HG02885 (cell line): ENCODE measurements around the gene IQGAP1.
"Not testable (repeated sequence)": the region's sequence is repeated elsewhere in the genome, so short reads cannot be mapped to it uniquely, and the experiment has no call there.

Experiments
- ATAC-seq: cut with Tn5 transposase; IDR thresholded peaks from one replicate; pipeline ENCODE4 v1.9.1; 2021; ENCODE audit warnings: mild to moderate bottlenecking; ENCODE audit not compliant: unreplicated experiment, poor library complexity

Gene IQGAP1

DNA sequence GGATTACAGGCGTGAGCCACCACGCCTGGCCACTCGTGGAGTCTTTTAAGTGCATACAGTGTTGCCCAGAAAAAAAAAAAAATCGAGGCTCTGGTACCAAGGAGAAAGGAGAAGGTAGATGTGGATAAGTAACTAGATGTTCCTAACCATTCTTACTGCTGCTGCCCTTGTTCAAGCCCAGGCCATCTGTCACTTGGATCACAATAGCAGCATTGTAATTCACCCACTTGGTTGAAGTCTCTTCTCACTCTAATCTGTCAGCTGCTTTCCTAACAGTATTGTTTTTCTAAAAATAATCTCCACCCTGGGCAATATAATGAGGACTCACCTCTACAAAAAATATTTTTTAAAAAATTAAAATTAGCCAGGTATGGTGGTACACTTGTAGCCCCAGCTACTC, 83.7 kb downstream of the IQGAP1 start:
- ATAC-seq, result no peak

DNA sequence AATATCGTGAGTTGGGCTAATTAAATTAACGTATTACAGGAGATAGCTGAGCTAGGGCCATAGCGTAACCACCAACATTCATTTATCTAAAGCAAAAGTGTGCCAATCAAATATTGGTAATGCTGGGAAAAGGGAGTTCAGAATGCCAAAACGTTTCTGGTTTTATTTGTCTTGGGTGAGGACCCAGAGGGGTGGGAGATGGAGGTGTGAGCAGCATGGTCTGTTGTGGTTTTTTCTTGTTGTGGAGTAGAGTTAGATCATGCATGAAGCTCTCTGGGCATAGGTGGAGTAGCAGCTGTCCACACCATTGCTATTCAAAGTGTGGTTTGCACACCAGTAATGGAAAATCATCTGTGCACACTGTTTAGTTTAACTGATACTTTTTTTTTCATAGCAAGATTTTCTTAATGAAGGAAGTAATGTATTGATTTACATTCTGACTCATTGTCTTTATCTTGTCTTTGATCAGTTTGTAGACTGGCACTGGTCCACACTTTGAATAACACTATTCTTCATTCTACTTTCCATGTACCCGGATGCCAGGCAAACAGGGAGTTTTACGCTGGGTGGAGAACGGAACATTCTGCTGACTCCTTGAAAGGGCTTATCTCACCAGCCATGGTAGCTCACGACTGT, 90.9 kb downstream of the IQGAP1 start:
- no peak for ATAC-seq

- no peak for ATAC-seq
These were observed 91.6 kb downstream of the IQGAP1 start for GRCh38 chr15:90479656-90480055.

DNA sequence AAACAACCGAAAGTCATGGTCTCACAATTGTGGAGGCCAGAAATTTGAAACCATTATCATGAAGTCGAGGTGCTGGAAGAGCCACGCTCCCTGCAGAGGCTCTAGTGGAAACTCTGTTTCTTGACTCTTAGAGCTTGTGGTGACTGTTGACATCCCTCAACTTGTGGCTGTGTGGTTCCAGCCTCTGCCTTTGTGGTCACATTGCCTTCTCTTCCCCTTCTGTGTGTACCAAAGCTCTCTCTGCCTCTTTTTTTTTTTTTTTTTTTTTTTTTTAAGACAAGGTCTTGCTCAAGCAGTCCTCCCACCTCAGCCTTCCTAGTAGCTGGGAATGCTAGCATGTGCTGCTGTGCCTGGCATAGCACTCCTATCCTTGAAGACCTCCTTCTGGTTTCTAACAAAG, 93.0 kb downstream of the IQGAP1 start:
- ATAC-seq, result no peak

GRCh38 chr15:90482124-90483011, 94.3 kb downstream of the IQGAP1 start:
- ATAC-seq, result no peak

DNA sequence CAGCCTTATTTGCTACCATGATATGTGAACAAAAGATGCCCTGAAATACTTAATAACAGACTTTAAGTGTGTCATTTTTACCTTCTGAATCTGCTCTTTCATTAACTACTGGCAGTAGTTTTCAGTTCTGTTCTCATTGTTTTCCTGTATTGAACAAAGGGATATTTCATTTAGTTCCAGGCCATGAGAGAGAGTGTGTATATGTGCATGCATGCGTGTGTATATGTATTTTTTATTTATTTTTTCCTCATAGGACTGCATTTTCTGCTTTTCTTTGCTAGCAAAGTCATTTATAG, 94.9 kb downstream of the IQGAP1 start:
- ATAC-seq, result no peak

DNA sequence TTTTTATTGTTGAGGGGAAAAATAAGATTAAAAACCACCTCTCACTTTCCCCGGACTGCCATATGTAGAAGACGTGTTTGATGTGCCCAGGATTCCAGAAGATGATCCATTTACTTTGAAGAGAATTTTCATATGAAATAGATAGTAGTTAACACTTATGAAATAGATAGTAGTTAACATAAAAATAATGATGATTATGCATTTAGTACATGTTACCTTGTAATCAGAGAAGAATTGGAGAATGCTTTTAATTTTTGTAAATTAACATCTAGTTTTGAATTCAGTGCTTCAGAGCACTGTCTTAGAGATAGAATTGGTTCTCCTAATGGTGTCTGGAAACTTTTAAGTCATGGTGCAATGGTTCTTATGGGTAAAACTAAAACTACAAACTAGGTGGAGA, 95.6 kb downstream of the IQGAP1 start:
- no peak for ATAC-seq

GRCh38 chr15:90487186-90487585, 99.1 kb downstream of the IQGAP1 start:
- no peak for ATAC-seq

- ATAC-seq, result no peak
These were observed 101.5 kb downstream of the IQGAP1 start for GRCh38 chr15:90489514-90489913.

DNA sequence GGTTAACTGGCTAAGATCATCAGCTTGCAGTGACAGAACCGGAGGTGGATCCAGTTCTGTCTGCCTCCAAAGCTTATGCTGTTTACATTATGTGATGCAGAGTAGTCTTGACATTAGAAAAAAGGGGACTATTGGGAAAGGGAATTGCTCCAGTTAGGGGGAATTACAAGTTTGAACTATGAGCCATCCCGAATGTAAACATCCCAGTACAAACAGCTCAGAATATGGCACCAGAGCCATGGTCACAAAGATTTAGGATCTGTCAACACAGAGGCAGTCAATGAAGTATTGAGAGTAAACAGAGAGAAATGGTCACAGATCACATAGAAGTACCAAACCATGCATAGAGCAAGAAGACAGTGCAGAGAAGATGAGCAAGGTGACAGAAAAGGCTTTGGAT, 101.9 kb downstream of the IQGAP1 start:
- no peak for ATAC-seq

- ATAC-seq, result no peak
These were observed 105.6 kb downstream of the IQGAP1 start for GRCh38 chr15:90493647-90494046.

DNA sequence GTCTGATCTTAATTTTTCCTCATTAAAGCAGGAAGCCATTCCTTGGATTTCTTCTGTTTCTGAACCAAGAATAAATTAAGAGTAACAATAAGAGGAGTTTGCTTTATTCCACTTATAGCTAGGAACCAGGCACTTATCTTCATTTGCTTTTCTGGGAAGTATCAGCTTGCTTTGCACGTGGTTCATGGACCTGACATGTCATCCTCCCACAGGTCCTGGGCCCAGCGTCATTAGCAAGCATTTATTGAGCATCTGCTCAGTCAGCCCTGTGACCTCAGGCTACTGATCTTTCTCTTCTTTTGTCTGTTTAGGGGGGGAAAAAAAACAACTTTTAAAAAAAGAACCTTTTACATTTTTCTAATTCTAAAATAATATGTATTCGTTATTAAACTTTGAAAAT, 107.0 kb downstream of the IQGAP1 start:
- no peak for ATAC-seq

GRCh38 chr15:90496791-90497190, 108.7 kb downstream of the IQGAP1 start:
- ATAC-seq, result no peak

DNA sequence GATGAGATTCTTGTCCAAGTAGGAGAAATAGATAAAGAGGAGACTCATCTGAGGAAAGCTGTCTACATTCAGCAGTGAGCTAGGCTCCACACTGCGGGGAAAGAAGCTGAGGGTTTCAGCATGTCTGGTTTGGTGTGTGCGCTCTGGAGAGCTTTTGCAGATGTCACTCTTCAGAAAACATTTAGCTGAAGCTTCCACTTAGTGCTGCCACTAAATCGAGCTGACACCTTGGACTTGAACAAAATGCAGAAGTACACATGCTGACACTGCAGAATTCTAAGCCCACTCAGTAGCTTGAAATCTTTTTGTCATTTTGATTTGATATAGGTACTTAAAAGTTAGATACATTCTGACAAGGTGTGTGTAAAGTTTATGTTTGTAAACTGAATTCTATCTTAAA, 109.3 kb downstream of the IQGAP1 start:
- ATAC-seq, result no peak

DNA sequence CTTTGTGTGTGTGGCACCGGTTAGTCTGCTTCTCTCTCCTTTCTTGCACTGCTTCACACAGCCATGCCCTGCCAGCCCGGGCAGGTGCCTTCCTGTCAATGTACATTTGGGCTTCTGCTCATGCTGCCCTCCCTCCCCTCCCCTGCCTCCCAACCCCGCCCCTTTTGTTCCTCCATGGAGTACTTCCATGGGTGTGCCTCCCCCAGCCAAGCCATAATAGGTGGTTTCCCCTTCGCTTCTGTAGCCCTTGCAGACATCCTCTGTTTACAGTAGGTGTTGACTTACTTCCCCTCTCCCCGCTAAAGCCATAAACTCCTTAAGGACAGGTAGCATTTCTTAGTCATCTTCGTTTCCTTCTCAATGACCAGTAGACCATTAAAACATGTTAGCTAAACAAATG, 109.9 kb downstream of the IQGAP1 start:
- no peak for ATAC-seq

GRCh38 chr15:90500171-90500570, 112.1 kb downstream of the IQGAP1 start:
- no peak for ATAC-seq

- ATAC-seq, result no peak
These were observed 113.9 kb downstream of the IQGAP1 start for GRCh38 chr15:90501898-90502297.

DNA sequence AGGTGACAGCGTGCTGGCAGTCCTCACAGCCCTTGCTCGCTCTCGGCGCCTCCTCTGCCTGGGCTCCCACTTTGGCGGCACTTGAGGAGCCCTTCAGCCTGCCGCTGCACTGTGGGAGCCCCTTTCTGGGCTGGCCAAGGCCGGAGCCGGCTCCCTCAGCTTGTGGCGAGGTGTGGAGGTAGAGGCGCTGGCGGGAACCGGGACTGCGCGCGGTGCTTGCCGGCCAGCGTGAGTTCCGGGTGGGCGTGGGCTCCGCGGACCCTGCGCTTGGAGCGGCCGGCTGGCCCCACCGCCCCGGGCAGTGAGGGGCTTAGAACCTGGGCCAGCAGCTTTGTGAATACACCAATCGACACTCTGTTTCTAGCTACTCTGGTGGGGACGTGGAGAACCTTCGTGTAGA, 122.7 kb downstream of the IQGAP1 start:
- not testable (repeated sequence) for ATAC-seq

- ATAC-seq, result not testable (repeated sequence)
These were observed 123.2 kb downstream of the IQGAP1 start for GRCh38 chr15:90511211-90511618.

GRCh38 chr15:90512276-90512675, 124.2 kb downstream of the IQGAP1 start:
- ATAC-seq, result no peak

DNA sequence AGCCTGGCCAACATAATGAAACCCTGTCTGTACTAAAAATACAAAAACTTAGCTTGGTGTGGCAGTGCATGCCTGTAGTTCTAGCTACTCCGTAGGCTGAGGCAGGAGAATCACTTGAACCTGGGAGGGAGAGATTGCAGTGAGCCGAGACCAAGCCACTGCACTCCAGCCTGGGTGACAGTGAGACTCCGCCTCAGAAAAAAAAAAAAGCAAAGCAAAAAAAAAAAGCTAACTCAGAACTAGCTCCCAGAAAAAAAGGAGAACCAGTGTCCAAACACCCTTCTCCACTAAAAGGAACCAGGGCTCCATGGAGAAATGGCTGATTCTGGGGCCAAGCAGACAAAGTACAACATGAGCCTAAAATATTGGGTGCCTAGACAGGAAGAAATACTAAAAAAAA, 124.9 kb downstream of the IQGAP1 start:
- ATAC-seq, result no peak

DNA sequence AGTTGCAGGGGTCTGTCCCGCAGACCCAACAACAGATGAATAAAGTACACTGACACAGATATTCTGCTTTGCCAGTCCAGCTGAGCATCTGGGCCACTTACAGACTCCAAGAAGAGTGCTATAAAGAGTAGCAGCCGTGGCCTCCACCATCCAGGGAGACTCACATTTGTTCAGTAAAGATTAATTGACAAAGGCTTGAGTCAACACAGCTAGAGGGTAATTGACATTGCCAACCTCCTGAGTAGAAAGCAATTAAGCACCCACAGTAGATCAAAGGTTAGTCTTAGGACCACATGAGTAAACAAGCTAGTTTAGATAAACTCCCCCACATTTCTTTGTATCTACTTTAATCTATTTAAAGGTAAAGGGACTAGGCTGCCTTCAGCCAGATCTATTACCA, 125.4 kb downstream of the IQGAP1 start:
- ATAC-seq, result no peak
